GM12864 (cell line): ENCODE measurements around the gene IP6K1.

Experiments used
- DNase-seq: peaks from one replicate; pipeline ENCODE4 v3.0.0-alpha.2; 2011; ENCODE audit warnings: low read depth
- H3K4me3 ChIP-seq: 2 replicates; pipeline ENCODE4 v1.5.1; 2011; ENCODE audit warnings: mild to moderate bottlenecking, low read depth, low read length, control low read depth
- CTCF ChIP-seq: IDR thresholded peaks from 2 replicates; pipeline ENCODE4 v1.5.1; 2011; ENCODE audit warnings: low read depth, mild to moderate bottlenecking, moderate library complexity, low read length, control low read depth, inconsistent platforms; ENCODE audit errors: missing control alignments

IP6K1 gene

GRCh38 chr3:49713336-49714105 is 72.8 kb downstream of the IP6K1 start:
- no peak for DNase-seq
- no peak overlapping the region for H3K4me3 ChIP-seq
- TF ChIP-seq CTCF: no peak

- no peak for DNase-seq
- H3K4me3 ChIP-seq: no peak overlapping the region
- no peak for TF ChIP-seq CTCF
These were observed 73.6 kb downstream of the IP6K1 start for GRCh38 chr3:49712631-49713317.

GRCh38 chr3:49712166-49712565 is 74.2 kb downstream of the IP6K1 start:
- no peak overlapping the region for H3K4me3 ChIP-seq
- DNase-seq: no peak
- no peak for TF ChIP-seq CTCF

- H3K4me3 ChIP-seq: no peak overlapping the region
- no peak for TF ChIP-seq CTCF
- no peak for DNase-seq
These were observed 74.9 kb downstream of the IP6K1 start for GRCh38 chr3:49711489-49711888.

- H3K4me3 ChIP-seq: no peak overlapping the region
- TF ChIP-seq CTCF: no peak
- no peak for DNase-seq
These were observed 76.5 kb downstream of the IP6K1 start for GRCh38 chr3:49709852-49710251.

- no peak for DNase-seq
- H3K4me3 ChIP-seq: no peak overlapping the region
- no peak for TF ChIP-seq CTCF
These were observed 79.2 kb downstream of the IP6K1 start for GRCh38 chr3:49707113-49707480.
